GM18508 (cell line): Measurements from ENCODE around the gene KIAA1755.

Experiments used
- ATAC-seq: cut with Tn5 transposase; IDR thresholded peaks from one replicate; pipeline ENCODE4 v1.9.1; 2021; ENCODE audit warnings: moderate number of reproducible peaks; ENCODE audit not compliant: insufficient read depth, unreplicated experiment

KIAA1755 gene

DNA sequence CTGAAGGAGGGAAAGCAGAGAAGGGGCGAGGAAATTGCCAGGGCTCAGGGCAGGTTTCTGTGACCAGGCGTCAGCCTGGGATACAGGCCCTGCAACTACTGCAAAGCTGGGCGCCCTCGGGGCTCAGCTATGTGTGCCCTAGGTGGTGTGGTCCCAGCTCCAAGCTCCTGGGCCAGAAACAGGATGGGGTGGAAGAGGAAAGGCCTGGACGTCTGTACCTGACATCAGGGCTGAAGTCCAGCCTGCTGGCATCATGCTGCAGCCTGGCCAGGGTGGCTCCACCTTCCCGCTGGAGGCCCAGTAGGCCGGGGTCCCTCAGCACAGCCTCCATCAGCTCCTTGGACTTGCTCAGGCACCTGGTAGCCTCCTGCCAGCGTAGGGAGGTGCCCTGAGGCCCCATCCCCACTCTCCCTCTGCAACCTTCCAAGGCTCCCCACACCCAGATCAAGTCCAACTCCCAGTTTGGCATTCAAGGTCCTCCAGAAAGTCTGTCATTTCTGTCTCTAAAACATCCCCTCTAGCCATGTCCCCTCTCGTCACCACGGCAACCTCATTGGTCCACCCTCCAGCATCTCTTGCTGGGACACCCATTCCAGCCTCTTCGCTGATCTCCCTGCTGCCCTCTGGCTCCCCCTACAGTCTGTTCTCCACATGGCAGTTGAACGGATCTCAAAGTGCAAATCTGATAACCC, 38.2 kb downstream of the KIAA1755 start:
- no peak for ATAC-seq

DNA sequence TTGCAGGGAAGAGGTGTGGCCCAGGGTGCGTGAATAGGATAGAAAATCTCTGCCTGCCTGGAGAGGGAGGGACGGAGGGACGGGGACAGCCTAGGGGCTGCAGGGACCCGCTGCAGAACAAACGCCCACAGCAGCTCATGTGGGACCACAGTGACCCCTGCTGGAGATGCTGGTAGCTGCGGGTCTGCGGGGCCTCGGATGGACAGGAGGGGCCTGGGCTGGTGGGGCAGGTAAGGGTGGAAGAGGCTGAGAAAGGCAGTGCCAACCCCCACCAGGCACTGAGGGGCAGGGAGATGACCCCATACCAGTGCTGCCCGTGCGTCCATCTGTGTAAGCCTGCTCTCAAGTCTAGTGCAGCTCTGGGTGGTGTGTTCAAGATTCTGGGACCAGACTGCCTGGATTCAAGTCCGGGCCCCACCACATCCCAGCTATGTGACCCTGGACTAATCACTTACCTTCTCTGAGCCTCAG, 39.4 kb downstream of the KIAA1755 start:
- no peak for ATAC-seq

GRCh38 chr20:38220587-38221118, 39.9 kb downstream of the KIAA1755 start:
- no peak for ATAC-seq

DNA sequence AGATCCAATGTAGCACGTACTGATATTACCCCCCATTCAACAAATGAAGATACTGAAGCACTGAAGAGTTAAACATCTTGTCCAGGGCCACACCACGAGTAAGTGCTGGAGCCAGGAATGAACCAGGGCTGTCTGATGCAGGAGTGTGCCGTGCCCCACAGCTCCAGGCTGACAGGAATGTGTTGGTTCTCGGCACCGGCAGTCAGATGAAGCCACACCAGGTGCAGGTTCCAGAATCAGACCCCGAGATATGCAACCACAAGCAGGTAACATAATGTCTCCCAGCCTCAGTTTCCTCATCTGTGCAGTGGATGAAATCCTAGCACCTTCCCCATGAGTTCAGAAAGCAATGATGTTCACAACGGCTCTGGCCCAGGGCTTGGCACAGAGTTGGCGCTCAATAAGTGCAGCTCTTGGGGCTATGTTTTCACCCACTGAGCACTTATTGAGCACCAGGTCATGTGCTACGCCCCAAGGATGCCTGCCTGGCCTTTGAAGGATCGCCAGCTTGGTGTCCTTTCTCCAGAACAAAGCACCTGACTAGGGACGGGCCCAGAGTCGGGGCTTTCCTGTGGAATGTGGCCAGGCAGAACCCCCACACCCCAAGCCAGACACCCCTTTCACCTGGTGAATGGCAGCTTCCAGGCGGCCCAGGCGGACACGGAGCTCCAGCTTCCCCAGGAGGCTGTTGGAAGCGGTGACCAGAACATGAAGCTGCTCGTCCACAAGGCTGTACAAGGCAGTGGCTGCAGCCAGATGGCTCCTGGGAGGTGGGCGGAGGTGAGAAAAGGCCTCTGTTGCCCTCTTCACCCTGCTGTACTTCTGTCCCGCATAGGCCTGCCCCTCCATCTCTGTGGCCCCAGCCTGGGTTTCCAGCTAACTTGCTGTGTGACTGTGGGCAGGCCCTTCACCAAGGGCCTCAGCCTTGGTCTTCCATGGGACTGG, 41.3 kb downstream of the KIAA1755 start:
- ATAC-seq: no peak

GRCh38 chr20:38218566-38218885, 42.0 kb downstream of the KIAA1755 start:
- no peak for ATAC-seq

DNA sequence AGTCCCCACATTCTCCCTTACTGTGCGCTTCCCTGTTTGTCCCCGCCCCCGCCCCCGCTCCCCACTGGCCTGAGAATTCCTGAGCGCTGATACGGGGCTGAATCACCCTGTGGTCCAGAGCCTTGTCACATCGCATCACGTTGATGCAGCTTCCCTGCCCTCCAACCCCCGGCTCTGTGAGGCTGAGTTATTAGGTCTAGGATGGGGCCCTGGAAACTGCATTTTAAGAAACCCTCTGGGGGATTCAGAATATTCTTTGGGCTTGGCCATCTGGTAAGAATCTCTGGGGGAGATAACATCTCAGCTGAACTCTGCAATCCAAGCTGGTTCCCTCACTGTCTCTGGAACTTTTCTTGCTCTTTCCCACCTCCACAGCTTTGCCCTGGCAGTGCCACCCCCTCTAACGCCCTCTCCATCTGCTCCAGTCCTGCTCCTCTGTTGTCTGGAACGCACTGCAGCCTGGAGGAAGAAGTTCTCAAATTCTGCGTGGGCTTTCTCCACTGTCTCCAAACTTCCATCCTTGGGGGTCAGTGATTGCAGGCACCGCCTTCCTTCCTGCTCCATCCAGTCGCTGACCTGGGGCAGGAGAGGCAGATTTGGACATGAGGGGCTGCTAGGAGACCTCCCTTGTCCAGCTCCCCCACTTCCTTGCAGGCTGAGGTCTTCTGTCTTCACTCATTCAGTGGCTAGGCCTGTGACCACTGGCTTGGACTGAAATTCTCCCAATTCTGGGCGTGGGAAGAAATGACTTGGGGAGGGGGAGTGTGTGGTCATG, 42.6 kb downstream of the KIAA1755 start:
- ATAC-seq: no peak

GRCh38 chr20:38216746-38217595, 43.6 kb downstream of the KIAA1755 start:
- no peak for ATAC-seq

DNA sequence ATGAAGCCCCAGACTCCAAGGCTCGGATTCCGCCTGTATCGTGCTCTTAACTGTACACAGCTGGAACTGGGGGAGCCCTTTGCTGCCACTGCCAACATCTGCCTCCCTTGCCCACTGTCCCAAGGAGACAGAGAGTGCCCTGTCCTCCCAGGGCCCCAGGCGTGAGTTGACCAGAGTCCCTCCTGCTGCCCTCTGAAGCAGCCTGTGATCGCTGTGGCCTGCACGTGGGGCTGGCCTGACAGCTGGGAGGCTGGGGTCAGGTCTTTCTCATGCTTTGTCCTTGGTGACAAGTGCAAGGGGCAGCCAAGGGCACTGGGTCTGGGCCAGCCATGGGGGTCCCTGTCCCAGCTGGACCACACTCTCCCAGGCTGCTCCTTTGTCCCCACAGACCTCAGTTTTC, 44.3 kb downstream of the KIAA1755 start:
- no peak for ATAC-seq

DNA sequence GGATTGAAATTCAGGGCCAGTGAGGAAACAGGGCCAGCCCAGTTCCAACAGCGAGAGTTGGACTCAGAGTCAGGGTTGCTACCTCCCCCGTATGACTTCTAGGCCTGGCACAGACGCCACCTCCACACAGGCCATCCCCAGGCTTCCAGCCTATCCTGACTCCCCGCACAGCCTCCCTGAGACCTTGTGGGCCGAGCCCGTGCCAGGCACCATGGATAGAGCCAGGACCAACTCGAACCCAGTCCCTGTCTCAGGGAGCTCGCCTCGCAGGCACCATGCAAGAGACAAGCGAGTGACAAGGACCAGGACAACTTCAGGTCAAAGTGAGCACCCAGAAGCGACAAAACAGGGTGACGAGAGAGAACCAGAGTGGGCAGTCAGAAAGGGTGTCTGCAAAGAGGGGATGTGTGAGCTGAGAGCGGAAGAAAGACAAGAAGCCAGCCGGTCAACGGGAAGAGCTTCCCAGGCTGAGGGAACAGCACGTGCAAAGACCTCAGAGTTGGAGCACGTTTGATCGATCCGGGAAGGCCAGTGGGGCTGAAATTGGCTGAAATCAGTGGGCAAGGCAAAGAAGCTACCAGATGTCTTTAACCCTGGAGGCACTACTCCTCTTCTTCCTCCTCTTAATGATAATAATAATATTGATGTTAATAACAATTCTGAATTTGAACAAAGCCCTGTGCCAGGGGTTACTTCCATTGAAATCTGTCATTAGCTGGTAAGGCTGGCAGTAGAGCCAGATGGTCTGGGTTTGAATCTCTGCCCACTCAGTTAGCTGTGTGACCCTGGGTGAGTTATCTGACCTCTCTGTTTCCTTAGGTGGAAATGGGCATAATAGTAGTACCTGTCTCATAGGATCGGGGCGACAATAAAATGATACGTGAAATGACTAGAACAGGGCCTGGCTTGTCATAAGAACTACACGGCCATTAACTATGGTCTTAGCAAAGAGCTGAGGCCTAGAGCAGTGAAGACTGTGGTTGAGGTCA, 45.0 kb downstream of the KIAA1755 start:
- no peak for ATAC-seq

DNA sequence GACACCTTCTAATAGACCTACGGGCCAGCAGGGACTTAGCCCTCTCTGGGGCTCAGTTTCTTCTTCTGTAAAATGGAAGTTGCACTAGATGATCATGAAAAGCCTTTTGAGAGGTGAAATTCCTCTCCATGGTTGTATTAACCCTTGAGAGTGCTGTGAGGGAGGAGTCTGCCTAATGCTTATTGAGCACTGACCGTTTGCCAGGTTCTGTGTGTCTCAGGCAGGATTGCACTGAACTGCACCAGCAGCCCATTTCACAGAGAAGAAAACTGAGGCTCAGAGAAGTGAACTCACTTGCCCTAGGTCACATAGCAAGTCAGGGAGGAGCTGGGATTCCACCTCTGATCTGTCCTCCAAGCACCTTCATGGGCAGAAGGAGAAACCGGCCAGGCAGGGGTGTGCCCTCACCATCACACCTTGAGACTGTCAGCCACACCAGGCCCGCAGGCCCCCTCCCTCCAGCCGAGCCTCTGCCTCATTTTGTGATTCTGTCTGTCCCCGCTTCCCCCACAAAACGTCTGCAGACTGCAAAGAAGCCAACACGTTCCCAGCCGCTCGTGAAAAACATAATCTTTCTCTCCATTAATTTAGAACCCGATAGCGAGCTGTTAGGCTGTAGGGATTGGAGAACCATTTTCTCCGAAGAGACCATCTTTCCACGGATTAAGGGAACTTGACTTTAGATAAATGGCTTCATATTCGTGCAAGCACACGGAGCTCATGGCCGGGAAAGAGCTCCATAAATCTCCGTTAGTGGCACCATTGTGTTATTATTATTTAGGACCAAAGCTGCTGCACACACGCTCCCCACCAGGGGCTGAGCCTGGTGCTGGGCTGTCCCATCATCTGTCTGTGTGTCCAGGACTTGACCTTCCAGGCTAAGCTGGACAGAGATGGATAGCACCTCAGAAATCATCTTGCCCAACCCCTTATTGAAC, 46.0 kb downstream of the KIAA1755 start:
- ATAC-seq: no peak

DNA sequence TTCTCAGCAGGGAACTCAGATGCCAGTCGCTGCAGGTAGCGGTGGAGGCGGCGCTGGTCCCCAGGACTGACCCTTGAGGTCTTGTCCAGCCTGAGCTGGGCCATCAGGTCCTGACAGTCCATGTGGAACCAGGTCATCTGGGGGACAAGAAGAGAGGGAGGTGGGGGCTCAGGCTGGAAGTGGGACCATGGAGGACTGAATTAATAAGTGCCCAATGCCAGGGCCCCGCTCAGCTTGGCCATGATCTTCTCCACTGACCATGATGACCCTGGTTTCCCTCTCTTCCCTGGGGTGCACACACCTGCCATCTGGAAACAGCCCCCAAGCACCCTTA, 47.0 kb downstream of the KIAA1755 start:
- ATAC-seq: no peak

DNA sequence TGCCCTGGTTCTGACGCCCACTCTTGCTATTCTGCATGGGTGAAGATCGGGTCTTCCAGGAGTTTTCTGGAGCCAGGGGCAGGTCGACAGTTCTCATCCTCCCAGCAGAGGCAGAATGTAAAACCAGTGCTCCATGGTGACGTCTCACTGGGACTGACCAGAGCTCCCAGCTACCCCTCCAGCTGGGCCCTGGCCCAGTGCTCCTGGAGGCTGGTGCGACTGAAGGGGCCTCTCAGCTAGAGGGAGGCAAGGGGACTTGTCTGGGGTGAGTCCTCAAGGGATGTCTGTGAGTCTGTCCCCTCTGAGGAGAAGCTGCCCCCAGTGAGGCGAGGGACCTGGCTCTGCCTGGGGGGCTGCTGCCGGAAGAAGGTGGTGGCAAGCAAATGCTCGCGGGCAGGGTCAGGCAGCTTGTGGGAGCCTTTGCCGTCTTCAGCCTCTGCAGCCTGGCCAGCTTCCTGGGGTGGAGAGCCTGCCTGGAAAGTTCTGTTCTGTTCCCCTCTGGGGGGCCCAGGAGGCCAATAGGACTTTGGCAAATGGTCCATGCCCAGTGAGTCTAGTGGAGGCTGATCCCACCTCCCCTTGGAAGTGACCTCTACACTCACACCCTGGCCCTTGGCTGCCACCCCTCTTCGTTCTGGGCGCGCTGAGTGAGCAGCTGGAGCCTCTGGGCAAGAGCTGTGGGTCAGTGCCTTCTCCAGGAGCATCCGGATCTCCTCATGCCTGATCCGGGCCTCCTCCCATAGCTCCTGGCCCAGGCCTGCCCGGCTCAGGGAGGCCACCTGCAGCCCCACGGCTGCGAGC, 47.5 kb downstream of the KIAA1755 start:
- no peak for ATAC-seq

GRCh38 chr20:38211200-38212097, 49.1 kb downstream of the KIAA1755 start:
- no peak for ATAC-seq

DNA sequence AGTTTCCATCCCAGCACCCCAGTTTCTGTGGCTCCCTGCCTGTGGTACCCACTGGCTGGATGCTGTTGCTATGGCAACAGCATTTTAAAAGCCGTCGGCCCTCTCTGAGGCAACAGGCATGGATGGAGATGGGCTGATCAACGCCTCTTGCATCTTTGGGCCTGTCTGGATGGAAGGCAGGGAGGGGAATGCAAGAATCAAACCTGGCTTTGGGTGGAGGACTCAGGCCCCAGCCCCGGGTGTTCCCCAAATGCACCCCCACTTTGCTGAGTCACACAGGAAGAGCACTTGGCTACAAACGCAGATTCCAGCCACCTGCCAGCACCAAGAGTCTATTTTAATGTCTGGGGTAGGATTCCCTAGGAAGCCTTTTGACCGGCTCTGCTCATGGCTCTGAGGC, 49.8 kb downstream of the KIAA1755 start:
- ATAC-seq: no peak

DNA sequence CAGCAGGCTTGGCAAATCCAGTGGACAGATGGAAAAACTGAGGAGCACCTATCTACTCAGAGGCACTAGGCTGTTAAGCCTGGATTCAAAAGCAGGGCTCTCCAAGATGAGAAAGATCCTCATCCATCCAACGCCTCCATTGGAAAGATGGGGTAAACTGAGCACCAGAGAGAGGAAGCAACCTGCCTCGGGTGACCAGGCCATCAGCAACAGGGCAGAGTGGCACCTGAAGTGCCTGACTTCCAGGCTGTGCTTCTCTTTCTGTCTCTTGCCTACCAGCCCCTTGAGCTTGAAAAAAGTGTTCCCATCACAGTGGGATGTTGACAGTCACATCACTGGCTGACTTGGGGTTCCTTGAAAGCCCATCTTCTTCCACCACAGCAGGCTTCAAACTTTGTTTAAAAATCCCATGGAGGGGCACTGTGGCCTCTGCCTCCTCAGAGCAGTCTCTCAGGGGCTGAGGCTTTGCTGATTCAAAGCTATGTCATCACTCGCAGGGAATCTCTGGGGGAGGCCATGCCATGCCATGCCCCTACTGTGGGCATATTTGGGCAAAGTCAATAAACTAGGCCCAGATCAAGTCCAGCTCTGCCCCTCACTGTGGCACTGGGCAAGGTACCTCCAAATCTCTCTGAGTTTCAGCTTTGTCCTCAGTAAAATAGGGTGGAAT, 50.7 kb downstream of the KIAA1755 start:
- ATAC-seq: no peak
